ENCODE results near the gene KRTAP29-1.

DNA sequence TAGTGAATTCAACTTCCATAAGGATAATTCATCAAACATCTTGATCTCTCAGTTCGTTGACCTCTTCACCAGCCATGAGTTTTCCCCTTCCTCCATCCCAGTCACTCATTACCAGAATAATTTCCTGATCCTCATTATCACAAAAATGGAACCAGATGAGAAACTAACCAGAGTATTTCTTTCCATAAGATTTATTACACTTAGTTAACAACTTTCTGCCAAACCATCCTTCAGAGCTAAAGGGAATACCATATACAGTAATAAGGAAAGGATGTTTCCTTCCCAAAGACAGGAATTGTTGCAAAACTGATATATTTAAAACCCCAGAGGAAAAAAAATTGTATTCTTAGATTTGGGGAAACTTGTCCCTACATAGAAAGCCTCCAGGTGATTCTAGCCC lies 8.6 kb downstream of the KRTAP29-1 start:
- TF ChIP-seq, protein P1, sequence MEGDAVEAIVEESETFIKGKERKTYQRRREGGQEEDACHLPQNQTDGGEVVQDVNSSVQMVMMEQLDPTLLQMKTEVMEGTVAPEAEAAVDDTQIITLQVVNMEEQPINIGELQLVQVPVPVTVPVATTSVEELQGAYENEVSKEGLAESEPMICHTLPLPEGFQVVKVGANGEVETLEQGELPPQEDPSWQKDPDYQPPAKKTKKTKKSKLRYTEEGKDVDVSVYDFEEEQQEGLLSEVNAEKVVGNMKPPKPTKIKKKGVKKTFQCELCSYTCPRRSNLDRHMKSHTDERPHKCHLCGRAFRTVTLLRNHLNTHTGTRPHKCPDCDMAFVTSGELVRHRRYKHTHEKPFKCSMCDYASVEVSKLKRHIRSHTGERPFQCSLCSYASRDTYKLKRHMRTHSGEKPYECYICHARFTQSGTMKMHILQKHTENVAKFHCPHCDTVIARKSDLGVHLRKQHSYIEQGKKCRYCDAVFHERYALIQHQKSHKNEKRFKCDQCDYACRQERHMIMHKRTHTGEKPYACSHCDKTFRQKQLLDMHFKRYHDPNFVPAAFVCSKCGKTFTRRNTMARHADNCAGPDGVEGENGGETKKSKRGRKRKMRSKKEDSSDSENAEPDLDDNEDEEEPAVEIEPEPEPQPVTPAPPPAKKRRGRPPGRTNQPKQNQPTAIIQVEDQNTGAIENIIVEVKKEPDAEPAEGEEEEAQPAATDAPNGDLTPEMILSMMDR (IDR thresholded peaks at IDR 0.05; ENCODE audit: borderline replicate concordance, extremely low read depth, low read length, poor library complexity, severe bottlenecking): no peak
- TF ChIP-seq EZH2 (IDR thresholded peaks at IDR 0.05; ENCODE audit: borderline replicate concordance, low read depth, low read length, severe bottlenecking): no peak

Data from DND-41 (cell line).